Measurements from ENCODE around the gene AOPEP.

- TF ChIP-seq EZH2 (optimal IDR thresholded peaks at IDR 0.05; ENCODE audit: low read depth, low read length) (no peak), EZH2phosphoT487 (IDR thresholded peaks at IDR 0.05; ENCODE audit: low read length) (no peak)
- TF ChIP-seq, protein P1, sequence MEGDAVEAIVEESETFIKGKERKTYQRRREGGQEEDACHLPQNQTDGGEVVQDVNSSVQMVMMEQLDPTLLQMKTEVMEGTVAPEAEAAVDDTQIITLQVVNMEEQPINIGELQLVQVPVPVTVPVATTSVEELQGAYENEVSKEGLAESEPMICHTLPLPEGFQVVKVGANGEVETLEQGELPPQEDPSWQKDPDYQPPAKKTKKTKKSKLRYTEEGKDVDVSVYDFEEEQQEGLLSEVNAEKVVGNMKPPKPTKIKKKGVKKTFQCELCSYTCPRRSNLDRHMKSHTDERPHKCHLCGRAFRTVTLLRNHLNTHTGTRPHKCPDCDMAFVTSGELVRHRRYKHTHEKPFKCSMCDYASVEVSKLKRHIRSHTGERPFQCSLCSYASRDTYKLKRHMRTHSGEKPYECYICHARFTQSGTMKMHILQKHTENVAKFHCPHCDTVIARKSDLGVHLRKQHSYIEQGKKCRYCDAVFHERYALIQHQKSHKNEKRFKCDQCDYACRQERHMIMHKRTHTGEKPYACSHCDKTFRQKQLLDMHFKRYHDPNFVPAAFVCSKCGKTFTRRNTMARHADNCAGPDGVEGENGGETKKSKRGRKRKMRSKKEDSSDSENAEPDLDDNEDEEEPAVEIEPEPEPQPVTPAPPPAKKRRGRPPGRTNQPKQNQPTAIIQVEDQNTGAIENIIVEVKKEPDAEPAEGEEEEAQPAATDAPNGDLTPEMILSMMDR (IDR thresholded peaks at IDR 0.05; ENCODE audit: low read length): no peak
Observed at GRCh38 chr9:94805585-94805984, 79.1 kb downstream of the AOPEP start.

All from MM.1S (cell line).